T-helper 1 cell treated with Interleukin-12 subunit alpha and Interleukin-12 subunit beta and Interleukin-4 antibody, amounts not matched to agents 30 μg/mL and 1 μg/mL, for 36 hours (primary cell): ENCODE measurements around the gene SLC30A7.
A peak's percentile ranks its signal among the peaks of the same experiment; 100 is the strongest.
"Not testable (repeated sequence)": the region's sequence is repeated elsewhere in the genome, so short reads cannot be mapped to it uniquely, and the experiment has no call there.

Experiments
- H3K27ac Mint-ChIP-seq: one replicate; pipeline ENCODE4 v1.8.0; 2021; ENCODE audit warnings: mild to moderate bottlenecking, mixed read lengths
- H3K27me3 Mint-ChIP-seq: one replicate; pipeline ENCODE4 v1.8.0; 2021; ENCODE audit warnings: low read depth, mixed read lengths
- H3K36me3 Mint-ChIP-seq: one replicate; pipeline ENCODE4 v1.8.0; 2021; ENCODE audit warnings: low read depth, mixed read lengths
- H3K4me1 Mint-ChIP-seq: one replicate; pipeline ENCODE4 v1.8.0; 2021; ENCODE audit warnings: low read depth, mixed read lengths
- H3K4me3 Mint-ChIP-seq: one replicate; pipeline ENCODE4 v1.8.0; 2021; ENCODE audit warnings: mild to moderate bottlenecking, moderate library complexity, mixed read lengths
- H3K9me3 Mint-ChIP-seq: one replicate; pipeline ENCODE4 v1.8.0; 2021; ENCODE audit warnings: mixed read lengths

Gene SLC30A7

DNA sequence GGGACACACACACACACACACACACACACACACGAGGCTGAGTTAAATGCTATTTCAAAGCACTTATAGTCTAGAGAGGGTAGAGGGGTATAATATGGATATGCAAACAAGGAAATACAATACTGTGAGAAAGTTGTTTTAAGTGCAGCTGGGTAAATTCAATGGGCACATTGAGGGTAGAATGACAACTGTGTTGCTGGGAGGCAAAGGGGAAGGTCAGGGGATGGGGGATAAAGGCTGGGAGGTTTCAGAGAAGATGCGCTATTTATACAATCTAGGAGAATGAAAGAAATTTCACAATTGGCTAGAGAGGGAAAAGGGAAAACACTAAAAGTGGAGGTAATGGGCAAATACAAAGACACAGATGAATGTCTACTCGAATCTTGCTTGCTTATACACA is 20.7 kb upstream of the SLC30A7 start:
- Mint-ChIP-seq H3K9me3 (no peaks in the 10 kb centered on the region), H3K4me1 (no peaks in the 10 kb centered on the region), H3K27ac (no peak overlapping the region)

DNA sequence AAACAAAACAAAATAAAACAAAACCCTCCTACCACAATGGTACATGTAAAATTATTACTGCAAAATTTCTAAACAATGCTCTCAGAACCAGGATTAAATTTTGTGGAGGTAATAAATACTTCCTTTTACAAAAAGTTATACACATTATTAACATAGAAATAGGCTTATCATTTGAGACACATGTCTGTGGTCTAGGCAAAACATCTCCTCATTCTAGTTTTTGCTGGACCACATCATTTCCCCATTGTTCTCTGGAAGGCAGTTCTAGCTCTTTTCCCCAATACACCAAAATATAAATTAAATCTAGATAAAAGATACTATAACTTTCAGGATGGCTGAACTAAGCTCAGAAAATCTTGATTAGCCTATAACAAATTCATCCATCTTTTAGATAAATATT is 19.6 kb upstream of the SLC30A7 start:
- no peak overlapping the region for H3K27ac Mint-ChIP-seq
- H3K27me3 Mint-ChIP-seq = peaks cover 5% of the 10 kb centered on the region
- H3K9me3 Mint-ChIP-seq = no peaks in the 10 kb centered on the region
- H3K4me1 Mint-ChIP-seq = no peaks in the 10 kb centered on the region
- no peak overlapping the region for H3K4me3 Mint-ChIP-seq
- H3K36me3 Mint-ChIP-seq = peaks cover 1% of the 10 kb centered on the region

More for the DNA sequence above, 20.7 kb upstream of the SLC30A7 start:
- Mint-ChIP-seq H3K36me3 (peaks cover 1% of the 10 kb centered on the region), H3K4me3 (no peak overlapping the region), H3K27me3 (peaks cover 5% of the 10 kb centered on the region)

DNA sequence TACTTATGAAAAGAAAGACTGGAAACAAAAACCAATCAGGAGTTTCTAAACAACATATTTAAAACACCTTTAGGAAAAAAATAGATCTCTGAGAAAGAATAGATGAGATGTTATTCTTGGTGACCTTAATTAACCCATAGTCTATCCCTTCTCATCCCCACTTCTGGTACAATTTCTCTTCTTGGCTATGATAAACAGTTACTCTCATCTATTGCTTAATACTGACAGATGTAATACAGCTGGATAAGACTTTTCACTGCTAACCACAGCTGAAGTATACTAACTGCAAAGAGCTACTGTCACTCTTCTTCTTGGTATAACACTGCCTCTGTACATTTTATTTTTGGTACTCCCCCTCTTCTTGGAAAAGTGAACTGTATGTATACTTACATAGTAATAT is 16.5 kb upstream of the SLC30A7 start:
- Mint-ChIP-seq H3K27me3 (peaks cover 5% of the 10 kb centered on the region), H3K36me3 (no peaks in the 10 kb centered on the region), H3K27ac (no peak overlapping the region), H3K4me3 (no peak overlapping the region), H3K4me1 (no peaks in the 10 kb centered on the region), H3K9me3 (no peaks in the 10 kb centered on the region)

- H3K4me3 Mint-ChIP-seq = no peak overlapping the region
- H3K36me3 Mint-ChIP-seq = no peaks in the 10 kb centered on the region
- no peaks in the 10 kb centered on the region for H3K4me1 Mint-ChIP-seq
- no peaks in the 10 kb centered on the region for H3K27me3 Mint-ChIP-seq
- no peak overlapping the region for H3K27ac Mint-ChIP-seq
- no peaks in the 10 kb centered on the region for H3K9me3 Mint-ChIP-seq
These were observed 14.2 kb upstream of the SLC30A7 start for GRCh38 chr1:100881687-100882086.

DNA sequence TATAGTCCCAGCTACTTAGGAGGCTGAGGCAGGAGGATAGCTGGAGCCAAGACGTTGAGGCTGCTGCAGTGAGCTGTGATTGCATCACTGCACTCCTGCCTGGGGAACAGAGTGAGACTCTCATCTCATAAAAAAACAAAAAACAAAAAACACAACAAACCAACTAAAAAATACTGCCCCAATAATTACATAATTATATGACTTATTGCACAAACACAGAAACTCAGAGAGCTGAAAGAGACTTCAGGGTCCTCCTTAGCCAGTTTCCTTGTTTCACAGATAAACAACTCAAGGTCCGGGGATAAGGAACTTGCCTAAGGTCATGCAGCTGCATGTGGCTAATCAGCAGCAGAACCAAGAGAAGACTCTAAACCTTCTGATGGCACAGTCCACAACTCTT is 13.2 kb upstream of the SLC30A7 start:
- H3K36me3 Mint-ChIP-seq = no peaks in the 10 kb centered on the region
- no peaks in the 10 kb centered on the region for H3K27me3 Mint-ChIP-seq
- no peaks in the 10 kb centered on the region for H3K9me3 Mint-ChIP-seq
- no peak overlapping the region for H3K27ac Mint-ChIP-seq
- no peaks in the 10 kb centered on the region for H3K4me1 Mint-ChIP-seq
- no peak overlapping the region for H3K4me3 Mint-ChIP-seq

DNA sequence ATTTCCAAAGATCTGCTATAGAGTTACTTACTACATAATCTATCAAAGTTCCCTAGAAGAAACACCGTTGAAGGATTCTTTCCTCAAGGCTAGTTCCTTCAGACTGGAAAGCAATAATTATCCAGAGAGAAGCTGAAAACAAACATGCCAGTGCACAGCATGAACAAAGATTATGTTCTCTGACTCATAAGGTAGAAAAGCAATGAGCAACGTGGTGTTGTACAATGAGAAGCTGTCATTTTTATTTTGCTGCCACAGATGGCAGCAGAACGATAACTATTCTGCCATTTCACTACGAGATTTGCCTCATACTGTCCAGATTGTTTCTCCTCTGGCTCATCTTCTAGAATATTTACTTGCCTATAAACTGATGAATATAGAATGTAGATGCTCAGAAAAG is 11.9 kb upstream of the SLC30A7 start:
- H3K36me3 Mint-ChIP-seq = peaks cover 3% of the 10 kb centered on the region
- no peaks in the 10 kb centered on the region for H3K27me3 Mint-ChIP-seq
- peaks cover 7% of the 10 kb centered on the region for H3K9me3 Mint-ChIP-seq
- H3K4me3 Mint-ChIP-seq = no peak overlapping the region
- H3K4me1 Mint-ChIP-seq = no peaks in the 10 kb centered on the region
- H3K27ac Mint-ChIP-seq = no peak overlapping the region

DNA sequence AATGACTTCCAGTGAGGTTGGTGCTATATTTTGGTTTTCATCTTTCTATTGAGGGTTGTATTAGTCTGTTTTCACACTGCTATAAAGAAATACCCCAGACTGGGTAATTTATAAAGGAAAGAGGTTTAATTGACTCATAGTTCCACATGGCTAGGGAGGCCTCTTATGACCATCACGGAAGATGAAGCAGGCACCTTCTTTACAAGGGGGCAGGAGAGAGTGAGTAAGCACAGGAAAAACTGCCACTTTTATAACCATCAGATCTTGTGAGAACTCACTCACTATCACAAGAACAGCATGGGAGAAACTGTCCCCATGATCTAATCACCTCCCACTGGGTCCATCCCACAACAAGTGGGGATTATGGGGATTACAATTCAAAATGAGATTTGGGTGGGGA is 6.9 kb upstream of the SLC30A7 start:
- H3K4me3 Mint-ChIP-seq, H3K27me3 Mint-ChIP-seq, H3K4me1 Mint-ChIP-seq, H3K27ac Mint-ChIP-seq, H3K36me3 Mint-ChIP-seq: not testable (repeated sequence)
- peaks cover 19% of the 10 kb centered on the region for H3K9me3 Mint-ChIP-seq

DNA sequence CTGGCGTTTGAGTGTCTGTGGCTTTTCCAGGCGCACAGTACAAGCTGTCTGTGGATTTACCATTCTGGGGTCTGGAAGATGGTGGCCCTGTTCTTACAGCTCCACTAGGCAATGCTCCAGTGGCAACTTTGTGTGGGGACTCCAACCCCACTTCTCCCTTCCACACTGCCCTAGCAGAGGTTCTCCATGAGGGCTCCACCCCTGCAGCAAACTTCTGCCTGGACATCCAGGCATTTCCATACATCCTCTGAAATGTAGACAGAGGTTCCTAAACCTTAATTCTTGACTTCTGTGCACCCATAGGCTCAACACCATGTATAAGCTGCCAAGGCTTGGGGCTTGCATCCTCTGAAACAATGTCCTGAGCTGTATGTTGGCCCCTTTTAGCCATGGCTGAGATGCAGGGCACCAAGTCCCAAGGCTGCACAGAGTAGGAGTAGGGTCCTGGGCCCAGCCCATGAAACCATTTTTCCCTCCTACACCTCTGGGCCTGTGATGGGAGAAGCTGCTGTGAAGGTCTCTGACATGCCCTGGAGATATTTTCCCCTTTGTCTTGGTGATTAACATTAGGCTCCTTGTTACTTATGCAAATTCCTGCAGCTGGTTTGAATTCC is 5.9 kb upstream of the SLC30A7 start:
- H3K36me3 Mint-ChIP-seq, H3K27me3 Mint-ChIP-seq, H3K4me3 Mint-ChIP-seq, H3K27ac Mint-ChIP-seq: not testable (repeated sequence)
- H3K9me3 Mint-ChIP-seq = peaks cover 19% of the 10 kb centered on the region
- peaks cover 15% of the 10 kb centered on the region for H3K4me1 Mint-ChIP-seq

DNA sequence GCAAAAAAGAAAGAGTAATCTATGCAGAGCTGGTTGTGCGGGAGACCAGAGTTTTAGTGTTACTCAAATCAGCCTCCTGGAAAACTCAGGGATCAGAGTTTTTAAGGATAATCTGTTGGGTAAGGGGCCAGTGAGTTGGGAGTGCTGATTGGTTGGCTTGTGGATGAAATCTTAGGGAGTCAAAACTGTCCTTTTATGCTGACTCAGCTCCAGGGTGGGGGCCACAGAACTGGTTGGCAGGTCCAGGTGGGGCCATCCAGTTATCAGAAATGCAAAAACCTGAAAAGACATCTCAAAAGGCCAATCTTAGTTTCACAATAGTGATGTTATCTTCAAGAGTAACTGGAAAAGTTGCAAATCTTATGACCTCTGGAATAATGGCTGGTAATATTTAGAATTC is 4.5 kb upstream of the SLC30A7 start:
- Mint-ChIP-seq H3K4me1 (peaks cover 15% of the 10 kb centered on the region), H3K27me3 (peaks cover 3% of the 10 kb centered on the region), H3K36me3 (peaks cover 13% of the 10 kb centered on the region), H3K4me3 (no peak overlapping the region), H3K9me3 (peaks cover 19% of the 10 kb centered on the region), H3K27ac (no peak overlapping the region)

DNA sequence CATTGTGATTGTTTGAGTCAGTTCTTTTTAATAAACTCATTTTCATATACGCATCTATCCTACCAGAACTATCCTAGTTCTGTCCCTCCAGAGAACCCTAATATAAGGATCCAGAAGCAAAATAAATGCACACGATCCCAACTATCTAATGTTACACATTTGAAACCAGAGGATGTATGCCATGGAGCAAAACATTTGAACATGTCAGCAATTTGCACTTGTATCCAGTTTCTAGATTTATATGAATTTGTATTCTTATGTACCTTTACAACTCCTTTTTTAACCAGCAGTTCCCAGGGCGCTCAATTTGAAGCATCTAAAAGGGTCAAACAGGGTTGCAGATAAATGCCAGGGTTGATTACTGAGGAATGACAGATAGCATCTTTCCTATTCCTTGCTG is 3.3 kb upstream of the SLC30A7 start:
- H3K27ac Mint-ChIP-seq = no peak overlapping the region
- H3K27me3 Mint-ChIP-seq = peaks cover 3% of the 10 kb centered on the region
- H3K4me3 Mint-ChIP-seq = no peak overlapping the region
- H3K4me1 Mint-ChIP-seq = peaks cover 24% of the 10 kb centered on the region
- peaks cover 20% of the 10 kb centered on the region for H3K36me3 Mint-ChIP-seq
- H3K9me3 Mint-ChIP-seq = peaks cover 19% of the 10 kb centered on the region

- Mint-ChIP-seq H3K9me3 (peaks cover 15% of the 10 kb centered on the region), H3K36me3 (peaks cover 21% of the 10 kb centered on the region), H3K4me1 (peaks cover 33% of the 10 kb centered on the region), H3K27me3 (peaks cover 3% of the 10 kb centered on the region), H3K4me3 (peak overlapping the region; percentile 27), H3K27ac (no peak overlapping the region)
These were observed 2.2 kb upstream of the SLC30A7 start for GRCh38 chr1:100893718-100894117.

GRCh38 chr1:100894603-100895539 is 1.0 kb upstream of the SLC30A7 start, which contains the start of gene EXTL2:
TSS of gene EXTL2 (minus strand) at chr1:100894842. CDS start at chr1:100888757, 6,085 bp downstream.
- H3K36me3 Mint-ChIP-seq = peaks cover 29% of the 10 kb centered on the region
- H3K4me1 Mint-ChIP-seq = peaks cover 38% of the 10 kb centered on the region
- H3K9me3 Mint-ChIP-seq = peaks cover 11% of the 10 kb centered on the region
- H3K4me3 Mint-ChIP-seq = peak within 1 kb of the TSS; percentile 95
- H3K27me3 Mint-ChIP-seq = peaks cover 3% of the 10 kb centered on the region
- H3K27ac Mint-ChIP-seq = peak within 1 kb of the TSS; percentile 98

DNA sequence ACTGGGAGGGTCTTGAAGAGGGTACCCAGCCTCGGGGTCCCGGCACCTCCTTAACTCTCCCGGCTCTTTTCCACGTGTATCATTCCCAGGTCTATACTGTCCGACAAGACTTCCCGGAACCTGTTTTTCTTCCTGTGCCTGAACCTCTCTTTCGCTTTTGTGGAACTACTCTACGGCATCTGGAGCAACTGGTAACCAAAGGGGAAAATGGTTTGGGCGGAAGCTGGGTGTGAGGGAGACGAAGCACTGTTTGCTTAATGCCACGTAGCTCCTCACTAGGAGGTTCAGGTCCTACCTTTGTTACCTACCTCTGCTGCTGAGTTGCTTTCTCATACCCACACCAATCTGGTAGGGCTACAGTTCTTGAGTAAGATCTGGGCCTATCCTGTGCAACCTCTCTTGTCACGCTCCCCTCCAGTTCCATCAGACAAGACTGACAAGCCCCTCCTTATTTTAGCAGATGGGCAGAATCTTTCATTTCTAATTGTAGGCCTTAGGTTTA is 642 bp downstream of the SLC30A7 start:
- Mint-ChIP-seq H3K9me3 (no peaks in the 10 kb centered on the region), H3K4me3 (peak overlapping the region; percentile 95), H3K4me1 (peaks cover 44% of the 10 kb centered on the region), H3K27me3 (peaks cover 3% of the 10 kb centered on the region), H3K36me3 (peaks cover 30% of the 10 kb centered on the region), H3K27ac (peak overlapping the region; percentile 98)

DNA sequence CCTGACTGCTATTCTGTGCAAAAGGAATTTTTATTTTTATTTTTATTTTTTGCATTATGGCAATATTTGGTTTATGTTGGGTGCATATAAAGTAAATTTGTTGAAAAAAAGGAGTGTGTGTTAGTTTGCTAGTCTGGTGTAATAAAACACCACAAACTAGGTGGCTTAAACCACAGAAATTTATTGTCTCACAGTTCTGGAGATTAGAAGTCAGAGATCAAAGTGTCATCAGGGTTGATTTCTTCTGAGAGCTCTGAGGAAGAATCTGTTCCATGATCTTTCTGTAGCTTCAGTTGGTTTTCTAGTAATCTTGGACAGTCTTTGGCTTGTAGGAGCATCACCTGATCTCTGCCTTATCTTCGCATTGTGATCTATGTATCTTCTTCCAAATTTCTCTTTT is 6.5 kb downstream of the SLC30A7 start:
- Mint-ChIP-seq H3K4me3 (no peak overlapping the region), H3K36me3 (peaks cover 51% of the 10 kb centered on the region), H3K9me3 (peaks cover 4% of the 10 kb centered on the region), H3K27ac (no peak overlapping the region), H3K27me3 (no peaks in the 10 kb centered on the region), H3K4me1 (peaks cover 31% of the 10 kb centered on the region)

GRCh38 chr1:100903777-100904176 is 7.9 kb downstream of the SLC30A7 start:
- Mint-ChIP-seq H3K36me3 (peaks cover 59% of the 10 kb centered on the region), H3K4me1 (peaks cover 20% of the 10 kb centered on the region), H3K27me3 (no peaks in the 10 kb centered on the region), H3K27ac (no peak overlapping the region), H3K9me3 (peaks cover 4% of the 10 kb centered on the region), H3K4me3 (no peak overlapping the region)
